HUES48 (cell line): ENCODE data around the gene PSMB10.

ENCODE experiments used
- H3K27ac ChIP-seq: one replicate; pipeline ENCODE4 v1.7.0; 2013; ENCODE audit warnings: low read depth, low read length, inconsistent platforms
- H3K27me3 ChIP-seq: 2 replicates; pipeline ENCODE4 v1.6.1; 2013; ENCODE audit warnings: mild to moderate bottlenecking, low read length; ENCODE audit not compliant: control insufficient read depth, insufficient read depth
- H3K36me3 ChIP-seq: 2 replicates; pipeline ENCODE4 v1.6.1; 2013; ENCODE audit warnings: low read length; ENCODE audit not compliant: control insufficient read depth, insufficient read depth
- H3K4me1 ChIP-seq: 2 replicates; pipeline ENCODE4 v1.6.1; 2013; ENCODE audit warnings: mild to moderate bottlenecking, low read length; ENCODE audit not compliant: control insufficient read depth, insufficient read depth
- H3K4me3 ChIP-seq: 2 replicates; pipeline ENCODE4 v1.5.1; 2013; ENCODE audit warnings: mild to moderate bottlenecking, low read depth, low read length
- H3K9ac ChIP-seq: 2 replicates; pipeline ENCODE4 v1.6.1; 2013; ENCODE audit warnings: mild to moderate bottlenecking, low read depth, low read length, moderate library complexity
- H3K9me3 ChIP-seq: 2 replicates; pipeline ENCODE4 v1.6.1; 2013; ENCODE audit warnings: low read length; ENCODE audit not compliant: control insufficient read depth, insufficient read depth

PSMB10 gene

DNA sequence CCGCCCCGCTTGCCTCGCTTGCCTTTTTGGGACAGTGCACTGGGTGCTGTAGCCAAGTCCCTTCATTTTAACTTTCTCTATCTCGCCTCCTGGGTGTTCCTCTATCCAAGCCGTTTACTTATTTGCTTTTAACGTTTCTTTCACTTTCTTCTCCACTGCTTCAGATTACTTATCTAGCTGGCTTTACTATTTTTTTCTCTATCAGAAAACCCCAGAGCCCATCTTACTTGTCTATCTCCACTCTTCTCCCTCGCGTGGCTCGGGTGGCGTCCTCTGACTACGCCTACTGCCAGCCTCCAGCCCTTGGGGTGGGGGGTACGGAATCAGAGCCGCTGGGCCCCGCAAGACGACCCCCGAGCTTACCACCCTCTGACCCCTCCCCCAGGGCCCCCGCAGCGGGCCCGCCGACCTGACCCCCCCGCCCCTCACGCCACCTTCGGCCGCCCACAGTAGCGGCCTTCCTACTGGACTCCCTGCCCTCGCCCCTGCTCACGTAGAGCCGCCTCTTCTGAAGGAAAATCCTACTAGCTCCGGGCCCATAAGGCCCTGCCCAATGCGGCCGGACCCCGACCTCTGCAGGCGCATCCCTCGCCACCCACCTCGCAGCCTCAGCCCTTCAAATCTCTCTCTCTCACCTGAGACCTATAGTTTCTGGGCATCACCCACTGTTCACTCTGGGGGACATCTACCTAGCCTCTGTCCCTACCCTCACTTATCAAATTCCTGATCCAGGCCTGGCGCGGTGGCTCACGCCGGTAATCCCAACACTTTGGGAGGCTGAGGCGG, 32.8 kb upstream of the PSMB10 start:
- H3K9me3 ChIP-seq, result no peaks in the 10 kb centered on the region
- H3K4me1 ChIP-seq, result peaks cover 19% of the 10 kb centered on the region
- H3K9ac ChIP-seq, result no peak overlapping the region
- no peak overlapping the region for H3K27ac ChIP-seq
- 0 out of 2 replicates have a peak, but pooled peaks cover 2% of the 10 kb centered on the region for H3K36me3 ChIP-seq
- H3K4me3 ChIP-seq, result peak overlapping the region; percentile 76; the same call in 1 of the 2 replicates
- no peaks in the 10 kb centered on the region for H3K27me3 ChIP-seq

DNA sequence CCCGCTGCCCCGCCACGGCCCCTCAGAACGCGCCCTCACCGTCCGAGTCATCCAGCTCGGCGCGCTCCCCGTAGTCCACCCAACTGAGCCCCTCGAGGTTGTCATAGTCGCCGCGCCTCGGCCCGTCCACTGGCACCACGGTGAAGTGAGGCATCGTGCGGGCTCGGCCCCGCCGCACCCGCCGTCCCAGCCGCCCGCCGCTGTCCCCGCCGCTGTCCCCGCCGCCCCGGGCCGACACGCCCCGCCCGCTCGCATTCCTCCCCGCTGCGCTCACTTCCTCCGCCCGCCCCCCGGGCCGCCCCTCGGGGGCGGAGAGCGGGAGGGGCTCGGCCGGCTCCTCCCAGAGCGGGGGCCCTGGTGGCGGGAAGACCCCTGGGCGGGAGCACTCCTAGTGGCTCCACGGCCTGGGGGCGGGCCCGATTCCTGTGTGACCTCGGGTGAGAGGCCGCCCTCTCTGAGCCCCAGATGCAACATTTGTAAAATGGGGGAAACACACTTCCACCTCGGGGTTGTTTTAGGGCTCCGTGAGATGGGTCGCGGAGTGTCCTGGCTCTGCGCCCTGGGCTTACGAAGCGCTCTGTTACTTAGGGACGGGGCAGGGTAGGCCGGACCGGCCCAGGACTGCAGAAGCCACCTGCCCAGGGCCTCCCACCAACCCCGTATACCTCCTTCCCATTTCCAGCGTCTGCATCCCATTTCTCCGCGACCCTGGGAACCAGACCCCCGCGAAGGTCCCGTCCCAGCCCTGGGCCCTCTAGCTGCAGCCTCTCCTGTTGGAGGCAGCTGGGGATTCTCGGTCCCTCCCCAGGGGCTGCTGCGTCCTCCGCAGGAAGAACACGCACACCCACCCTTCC, 32.0 kb upstream of the PSMB10 start, which contains the start of gene SLC12A4:
Gene SLC12A4, minus strand, starts transcription at position 238 of the 854 bp plus-strand sequence. Its CDS starts 84 bp downstream, at position 154.
- Histone ChIP-seq H3K27ac (peak within 1 kb of the TSS; percentile 64), H3K4me3 (peak within 1 kb of the TSS; percentile 76), H3K27me3 (no peaks in the 10 kb centered on the region), H3K9me3 (no peaks in the 10 kb centered on the region), H3K9ac (peak within 1 kb of the TSS; percentile 39), H3K4me1 (peaks cover 19% of the 10 kb centered on the region), H3K36me3 (0 out of 2 replicates have a peak, but pooled peaks cover 2% of the 10 kb centered on the region)

DNA sequence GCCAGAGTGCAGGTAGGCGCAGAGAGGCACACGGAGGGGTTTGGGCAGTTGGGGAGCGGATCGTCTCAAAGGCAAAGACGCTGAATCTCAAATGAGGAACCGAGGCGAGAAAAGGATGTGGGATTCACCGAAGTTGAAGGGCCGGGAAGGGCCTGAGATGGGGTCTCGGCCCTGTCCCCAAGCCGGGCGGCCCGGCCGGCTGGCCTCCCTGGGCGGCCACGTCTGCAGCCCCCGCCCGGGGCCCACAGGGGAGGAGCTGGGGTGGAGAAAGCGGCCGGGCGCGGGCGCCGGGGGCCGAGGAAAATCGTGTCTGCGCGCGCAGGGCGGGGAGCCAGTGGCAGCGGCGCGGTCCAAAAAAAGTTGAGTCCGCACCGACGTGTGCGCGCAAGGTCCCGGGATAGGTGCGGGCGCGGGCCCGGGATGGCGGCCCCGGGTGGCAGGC, 31.3 kb upstream of the PSMB10 start:
- H3K9ac ChIP-seq, result peak overlapping the region; percentile 39
- peak overlapping the region; percentile 64 for H3K27ac ChIP-seq
- peaks cover 7% of the 10 kb centered on the region for H3K36me3 ChIP-seq
- H3K27me3 ChIP-seq, result no peaks in the 10 kb centered on the region
- H3K9me3 ChIP-seq, result no peaks in the 10 kb centered on the region
- H3K4me3 ChIP-seq, result peak overlapping the region; percentile 76
- H3K4me1 ChIP-seq, result peaks cover 19% of the 10 kb centered on the region

DNA sequence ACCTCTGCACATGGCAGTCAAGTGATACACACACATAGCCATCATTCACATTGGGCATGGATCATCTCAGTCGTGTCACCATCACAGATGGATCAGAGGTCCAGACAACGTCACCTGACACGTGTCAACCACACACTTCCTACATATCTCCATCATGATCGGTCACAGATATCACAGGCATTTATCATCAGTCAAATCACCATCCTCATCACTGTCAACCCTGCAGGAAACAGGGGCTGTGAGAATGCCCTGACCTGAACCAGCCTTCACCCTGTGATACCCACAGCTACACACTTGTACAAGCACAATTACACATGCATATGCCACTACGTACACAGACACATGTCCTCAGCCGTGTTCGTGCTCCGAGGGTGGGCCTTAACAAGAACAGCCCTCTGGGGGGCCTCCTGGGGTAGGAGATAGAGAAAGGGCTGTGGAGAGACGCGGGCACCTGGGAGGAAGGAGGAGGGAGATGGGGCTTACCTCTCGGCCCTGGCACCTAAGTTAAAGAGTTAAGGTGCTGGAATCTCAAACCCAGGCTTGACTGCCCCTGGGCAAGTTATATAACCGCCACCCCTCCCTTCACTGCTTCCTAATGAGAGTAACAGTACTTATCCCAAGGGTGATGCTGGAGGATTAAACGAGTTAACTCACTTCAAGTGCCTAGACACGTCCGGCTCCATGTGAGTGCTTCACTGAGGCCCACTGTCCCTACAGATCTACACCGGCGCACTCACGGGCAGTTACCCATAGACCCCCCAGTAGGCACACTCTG, 30.7 kb upstream of the PSMB10 start:
- Histone ChIP-seq H3K27ac (peak overlapping the region; percentile 64), H3K4me3 (peak overlapping the region; percentile 76), H3K9me3 (no peaks in the 10 kb centered on the region), H3K27me3 (no peaks in the 10 kb centered on the region), H3K4me1 (peaks cover 19% of the 10 kb centered on the region), H3K9ac (peak overlapping the region; percentile 39), H3K36me3 (peaks cover 12% of the 10 kb centered on the region)

DNA sequence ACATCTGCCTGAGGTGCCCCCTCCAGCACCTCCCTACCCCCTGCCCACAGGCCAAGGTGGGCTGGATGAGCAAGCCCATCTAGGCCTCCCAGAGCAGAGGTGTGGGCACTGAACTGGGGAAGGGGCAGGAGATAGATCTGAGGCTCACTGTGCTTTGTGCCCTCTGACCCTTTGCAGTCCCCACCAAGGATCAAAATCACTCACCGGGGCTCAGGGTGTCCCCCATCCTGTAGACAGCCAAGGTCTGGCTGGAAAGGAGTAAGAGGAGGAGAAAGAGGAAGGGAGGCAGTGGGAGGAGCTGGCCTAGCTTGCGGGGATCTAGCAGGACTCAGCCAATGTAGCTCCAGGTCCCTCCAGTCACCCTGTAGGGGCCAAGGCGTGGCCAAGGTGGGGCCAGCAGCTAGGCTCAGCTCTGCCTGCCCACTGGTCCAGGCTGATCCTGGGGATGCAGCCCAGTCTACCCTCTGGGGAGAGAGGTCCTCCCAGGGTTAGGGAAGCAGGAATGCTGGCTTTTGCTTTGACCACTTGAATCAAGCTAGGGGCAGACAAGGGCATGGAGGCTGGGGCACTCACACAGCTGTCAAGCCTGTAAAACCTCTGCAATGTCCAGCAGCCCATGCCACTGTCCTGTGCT, 30.0 kb upstream of the PSMB10 start:
- peak overlapping the region; percentile 76; the same call in 1 of the 2 replicates for H3K4me3 ChIP-seq
- no peak overlapping the region for H3K27ac ChIP-seq
- H3K36me3 ChIP-seq, result peaks cover 19% of the 10 kb centered on the region
- no peaks in the 10 kb centered on the region for H3K27me3 ChIP-seq
- no peaks in the 10 kb centered on the region for H3K9me3 ChIP-seq
- peak overlapping the region; percentile 27; the same call in 1 of the 2 replicates for H3K9ac ChIP-seq
- peaks cover 19% of the 10 kb centered on the region for H3K4me1 ChIP-seq

DNA sequence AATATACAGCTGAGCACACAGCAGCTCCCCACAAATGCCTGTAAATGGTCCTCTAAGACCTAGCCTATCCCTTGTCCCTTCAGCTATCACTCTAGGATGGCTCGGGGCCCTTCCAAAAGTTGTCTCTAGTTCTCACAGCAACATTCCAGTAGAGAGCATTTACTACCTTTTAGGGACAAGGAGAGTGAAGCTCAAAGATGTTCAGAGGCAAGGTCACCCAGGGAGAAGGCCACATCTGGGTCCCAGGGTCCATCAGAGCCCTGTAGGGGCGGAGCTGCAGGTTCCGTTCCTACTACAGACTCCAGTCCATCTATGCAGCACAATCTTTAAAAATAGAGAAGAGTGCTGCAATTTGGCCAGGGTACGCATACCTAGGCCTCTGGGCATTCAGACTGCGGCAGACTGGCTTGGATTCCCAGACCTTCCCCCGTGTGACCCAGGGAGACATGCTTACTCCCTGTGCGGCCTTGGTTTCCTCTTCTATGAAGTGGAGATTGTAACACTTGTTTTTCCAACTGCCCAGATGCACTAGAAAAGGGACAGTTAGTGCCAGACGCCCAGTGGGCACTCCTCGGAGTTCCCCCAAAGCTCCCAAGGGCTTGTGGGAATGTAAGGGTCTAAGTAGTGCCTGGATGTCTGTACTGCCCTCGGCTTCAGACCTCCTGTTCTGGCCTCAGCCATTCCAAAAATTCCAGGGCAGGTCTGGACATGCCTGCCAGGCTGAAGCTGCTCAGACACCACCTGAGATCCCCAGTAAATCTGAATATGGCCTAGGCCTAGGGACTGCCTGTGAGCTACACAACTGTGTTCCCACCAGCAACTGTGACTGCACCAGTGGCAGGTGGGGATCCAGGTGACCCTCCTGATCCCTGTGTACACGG, 29.3 kb upstream of the PSMB10 start:
- Histone ChIP-seq H3K36me3 (peaks cover 26% of the 10 kb centered on the region), H3K27ac (no peak overlapping the region), H3K4me1 (peaks cover 19% of the 10 kb centered on the region), H3K9me3 (no peaks in the 10 kb centered on the region), H3K4me3 (peak overlapping the region; percentile 19; the same call in 1 of the 2 replicates), H3K9ac (peak overlapping the region; percentile 27; the same call in 1 of the 2 replicates), H3K27me3 (no peaks in the 10 kb centered on the region)

DNA sequence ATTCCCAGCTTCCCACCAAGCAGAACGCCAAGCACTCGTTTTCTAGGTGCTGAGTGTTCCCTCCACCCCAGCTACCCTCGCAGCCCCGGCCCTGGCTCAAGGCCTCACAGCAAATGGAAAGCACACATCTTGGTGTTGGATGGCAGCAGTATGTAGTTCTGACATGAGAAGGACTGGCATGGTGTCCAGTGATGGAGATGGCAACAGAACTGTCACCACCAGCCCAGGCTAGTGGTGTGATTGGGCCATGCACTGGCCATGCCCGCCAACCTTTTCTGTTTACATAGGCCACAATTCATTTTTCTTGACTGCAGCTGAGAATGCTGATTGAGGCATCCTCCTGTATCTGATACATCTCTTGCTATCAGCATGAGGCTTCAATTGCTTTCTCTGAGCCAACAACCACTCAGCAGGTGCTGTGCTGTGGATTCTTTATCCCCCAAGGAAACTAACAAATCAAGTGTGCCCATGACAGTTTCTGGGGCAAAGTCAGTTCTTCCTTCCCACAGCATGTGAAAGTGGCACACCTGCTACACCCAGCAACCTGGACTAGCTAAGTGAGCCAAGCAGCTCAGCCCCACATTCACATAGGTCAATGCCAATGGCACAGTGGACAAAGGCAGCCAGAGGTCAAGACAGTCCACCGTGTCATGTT, 28.0 kb upstream of the PSMB10 start:
- Histone ChIP-seq H3K36me3 (peaks cover 40% of the 10 kb centered on the region), H3K9me3 (no peaks in the 10 kb centered on the region), H3K27me3 (no peaks in the 10 kb centered on the region), H3K4me1 (peaks cover 19% of the 10 kb centered on the region), H3K4me3 (no peak overlapping the region), H3K9ac (no peak overlapping the region), H3K27ac (no peak overlapping the region)

DNA sequence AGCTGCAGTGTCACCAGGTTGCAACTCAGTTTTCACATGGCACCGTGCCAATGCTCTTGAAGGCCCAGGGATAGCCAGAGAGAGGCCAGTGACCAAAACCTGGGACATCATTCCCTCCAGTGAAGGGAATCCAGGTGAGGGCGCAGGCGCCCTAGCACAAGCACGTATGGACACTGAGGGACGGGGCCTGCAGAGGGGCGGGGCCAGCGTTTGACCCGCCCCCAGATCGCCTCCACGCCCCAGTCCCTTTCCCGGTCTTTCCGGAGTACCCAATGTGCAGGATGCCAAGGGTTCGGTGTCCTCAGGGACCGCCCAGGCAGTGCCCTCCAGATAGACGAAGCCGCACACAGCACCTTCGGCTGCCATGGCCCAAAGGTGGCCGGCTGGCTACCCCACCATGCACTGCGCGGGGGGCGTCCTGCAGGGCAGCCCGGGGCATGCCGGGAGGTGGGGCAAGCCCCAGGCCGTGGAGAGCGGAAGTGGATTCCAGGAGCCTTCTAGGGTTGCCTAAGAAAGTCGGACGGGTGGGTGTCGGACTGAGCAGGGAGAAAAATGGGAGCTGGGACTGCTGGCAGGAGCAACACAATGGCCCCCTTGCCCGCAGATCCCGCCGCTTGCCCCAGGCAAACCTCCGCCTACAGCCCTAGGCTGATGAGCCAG, 27.1 kb upstream of the PSMB10 start:
- Histone ChIP-seq H3K4me3 (peak overlapping the region; percentile 44; the same call in 1 of the 2 replicates), H3K27ac (no peak overlapping the region), H3K4me1 (peaks cover 14% of the 10 kb centered on the region), H3K9me3 (no peaks in the 10 kb centered on the region), H3K27me3 (no peaks in the 10 kb centered on the region), H3K9ac (no peak overlapping the region; the same call in 1 of the 2 replicates), H3K36me3 (peaks cover 47% of the 10 kb centered on the region)

DNA sequence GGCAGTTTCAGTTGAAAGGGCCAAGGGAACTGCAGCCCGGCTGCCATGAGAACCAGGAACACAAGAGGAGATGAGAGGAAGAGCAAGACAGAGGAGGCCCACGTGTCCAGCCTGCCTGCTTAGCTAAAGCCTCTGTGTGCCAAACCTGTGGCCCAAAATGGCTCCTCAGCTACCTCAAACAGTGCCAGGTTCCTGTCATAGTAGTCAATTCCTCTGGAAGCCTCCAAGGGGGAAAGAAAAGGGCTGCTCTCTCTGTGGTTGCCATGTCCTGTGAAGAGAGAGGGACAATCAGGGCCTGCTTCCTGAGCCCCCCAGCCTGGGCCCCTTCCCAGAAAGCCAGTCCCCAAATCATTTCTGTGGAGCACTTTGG, 26.6 kb upstream of the PSMB10 start:
- Histone ChIP-seq H3K4me3 (no peak overlapping the region; the same call in 1 of the 2 replicates), H3K27me3 (no peaks in the 10 kb centered on the region), H3K4me1 (peaks cover 13% of the 10 kb centered on the region), H3K9ac (no peak overlapping the region; the same call in 1 of the 2 replicates), H3K36me3 (peaks cover 52% of the 10 kb centered on the region), H3K9me3 (no peaks in the 10 kb centered on the region), H3K27ac (no peak overlapping the region)
